ENCODE data around the gene MRAP. TPM values are rescaled to one million over a fixed set of nuclear protein-coding genes. Genes with fewer than 3 reads are reported as not detected.

The MRAP gene
- total RNA-seq, 4 donors from 2014 or later, result 0.45 to 1.4 (median 1.3) TPM; not detected in 1

- 95 to 97% methylated on average over 9 of the region's 9 CpGs for WGBS, 2 donors
- intact Hi-C loops (cut with DNase I; ENCODE audit: low total_unique reads), result no loop called here
- no peak overlapping the region for H3K4me3 ChIP-seq (ENCODE audit: low read depth, poor library complexity, severe bottlenecking)
- TF ChIP-seq CTCF (IDR thresholded peaks at IDR 0.05) (no peak), POLR2A (IDR thresholded peaks at IDR 0.05) (no peak)
- DNase-seq (ENCODE audit: low spot score in 2 of 2), result peak in 1 of 2 donors; percentile 63
Observed at GRCh38 chr21:32331444-32332305, 33.0 kb downstream of the MRAP start.

- 94 to 96% methylated on average over 1 of the region's 1 CpG for WGBS, 2 donors
- DNase-seq (ENCODE audit: low spot score in 2 of 2), result peak in 1 of 2 donors; percentile 3
- intact Hi-C loops (cut with DNase I; ENCODE audit: low total_unique reads), result no loop called here
- no peak for TF ChIP-seq POLR2A (IDR thresholded peaks at IDR 0.05)
- no peak for TF ChIP-seq CTCF (IDR thresholded peaks at IDR 0.05)
- H3K4me3 ChIP-seq (ENCODE audit: low read depth, poor library complexity, severe bottlenecking), result no peak overlapping the region
Observed at GRCh38 chr21:32332463-32332951, 33.9 kb downstream of the MRAP start.

- H3K4me3 ChIP-seq (ENCODE audit: low read depth, poor library complexity, severe bottlenecking), result no peak overlapping the region
- DNase-seq (ENCODE audit: low spot score in 2 of 2), result peak in 1 of 2 donors; percentile 81
- WGBS, 2 donors, result 96% methylated on average over 19 of the region's 19 CpGs
- TF ChIP-seq POLR2A (IDR thresholded peaks at IDR 0.05), result no peak
- TF ChIP-seq CTCF (IDR thresholded peaks at IDR 0.05), result no peak
- intact Hi-C loops (cut with DNase I; ENCODE audit: low total_unique reads), result no loop called here
Observed at GRCh38 chr21:32333953-32334673, 35.5 kb downstream of the MRAP start.

GRCh38 chr21:32334980-32335531 lies 36.4 kb downstream of the MRAP start:
- intact Hi-C loops (cut with DNase I; ENCODE audit: low total_unique reads), result no loop called here
- no peak overlapping the region for H3K4me3 ChIP-seq (ENCODE audit: low read depth, poor library complexity, severe bottlenecking)
- WGBS, 2 donors, result 79 to 89% methylated on average over 12 of the region's 12 CpGs
- TF ChIP-seq POLR2A (IDR thresholded peaks at IDR 0.05) (no peak), CTCF (IDR thresholded peaks at IDR 0.05) (no peak)
- peak in 1 of 2 donors; percentile 68 for DNase-seq (ENCODE audit: low spot score in 2 of 2)

- no peak overlapping the region for H3K4me3 ChIP-seq (ENCODE audit: low read depth, poor library complexity, severe bottlenecking)
- 77 to 88% methylated on average over 27 of the region's 27 CpGs for WGBS, 2 donors
- TF ChIP-seq POLR2A (IDR thresholded peaks at IDR 0.05), result no peak
- TF ChIP-seq CTCF (IDR thresholded peaks at IDR 0.05), result no peak
- intact Hi-C loops (cut with DNase I; ENCODE audit: low total_unique reads), result no loop called here
- DNase-seq (ENCODE audit: low spot score in 2 of 2), result peak in 1 of 2 donors; percentile 39
Observed at GRCh38 chr21:32335601-32336575, 37.2 kb downstream of the MRAP start.
